WTC11 (cell line): ENCODE measurements around the gene PLIN5. TPM values are rescaled to one million over a fixed set of nuclear protein-coding genes. Genes with fewer than 3 reads are reported as not detected.
A peak's percentile ranks its signal among the peaks of the same experiment; 100 is the strongest.

Experiments used
- ATAC-seq: fragments of 200-7000 bp; cut with Tn5 transposase; 2 replicates; pipeline ENCODE4 v1.10.0; 2021; ENCODE audit warnings: mild to moderate bottlenecking, moderate library complexity
- CTCF ChIA-PET: fragments of 300-600 bp; sonication (Branson Sonifier 250); formaldehyde crosslinking; loops from one replicate; lab custom pipeline; 2021; ENCODE audit warnings: antibody characterized with exemption; lab: Charles Lee
- POLR2A ChIA-PET: fragments of 350-600 bp; sonication (Branson Sonifier 250); formaldehyde crosslinking; loops from one replicate; lab custom pipeline; 2021; ENCODE audit warnings: antibody characterized with exemption; lab: Charles Lee
- DNase-seq: peaks from one replicate; pipeline ENCODE4 v3.0.0; 2021; ENCODE audit warnings: low spot score
- H3K27ac Mint-ChIP-seq: 2 replicates; pipeline ENCODE4 v1.8.0; 2021; ENCODE audit warnings: mixed read lengths
- H3K27me3 Mint-ChIP-seq: 2 replicates; pipeline ENCODE4 v1.8.0; 2021; ENCODE audit warnings: low read depth, mild to moderate bottlenecking, moderate library complexity, mixed read lengths
- H3K36me3 Mint-ChIP-seq: 2 replicates; pipeline ENCODE4 v1.8.0; 2021; ENCODE audit warnings: mixed read lengths
- H3K4me1 Mint-ChIP-seq: 2 replicates; pipeline ENCODE4 v1.8.0; 2022; ENCODE audit warnings: mixed read lengths
- H3K4me3 Mint-ChIP-seq: 2 replicates; pipeline ENCODE4 v1.8.0; 2021; ENCODE audit warnings: mild to moderate bottlenecking, moderate library complexity, mixed read lengths
- H3K9me3 Mint-ChIP-seq: 2 replicates; pipeline ENCODE4 v1.8.0; 2021; ENCODE audit warnings: mixed read lengths
- FOXP1 ChIP-seq: sonication (generic); formaldehyde crosslinking; IDR thresholded peaks from 2 replicates; pipeline ENCODE4 v1.8.0; 2022; ENCODE audit warnings: missing genetic modification reagents, mild to moderate bottlenecking, moderate library complexity, borderline replicate concordance
- OVOL2 ChIP-seq: fragments of 250-450 bp; sonication (Bioruptor Pico); IDR thresholded peaks from 2 replicates; pipeline ENCODE4 v1.9.0; 2021; ENCODE audit warnings: mild to moderate bottlenecking, borderline replicate concordance
- ZNF219 ChIP-seq: sonication (generic); formaldehyde crosslinking; IDR thresholded peaks from 2 replicates; pipeline ENCODE4 v1.8.0; 2023; ENCODE audit warnings: missing genetic modification reagents, mild to moderate bottlenecking, borderline replicate concordance
- total RNA-seq: library from RNA; stranded (reverse); gene quantifications from 3 replicates; pipeline ENCODE4 v1.2.3, GENCODE V29; 2021
- TF ChIP-seq, protein P1 (sequence below): fragments of 250-450 bp; sonication (Bioruptor Pico); IDR thresholded peaks from 2 replicates; pipeline ENCODE4 v1.9.0; 2021; ENCODE audit warnings: mild to moderate bottlenecking
- TF ChIP-seq, protein P2 (sequence below): sonication (generic); formaldehyde crosslinking; IDR thresholded peaks from 2 replicates; pipeline ENCODE4 v1.8.1; 2023; ENCODE audit warnings: mild to moderate bottlenecking, missing genetic modification reagents, moderate library complexity
- TF ChIP-seq, protein P3 (sequence below): fragments of 250-450 bp; sonication (Bioruptor Pico); IDR thresholded peaks from 2 replicates; pipeline ENCODE4 v1.9.0; 2021; ENCODE audit warnings: moderate library complexity, mild to moderate bottlenecking, inconsistent platforms, borderline replicate concordance
- TF ChIP-seq, protein P4 (sequence below): sonication (generic); formaldehyde crosslinking; IDR thresholded peaks from 2 replicates; pipeline ENCODE4 v1.8.1; 2023; ENCODE audit warnings: mild to moderate bottlenecking, missing genetic modification reagents
- TF ChIP-seq, protein P5 (sequence below): fragments of 250-450 bp; sonication (Bioruptor Pico); IDR thresholded peaks from 2 replicates; pipeline ENCODE4 v2.1.2; 2022; ENCODE audit warnings: mild to moderate bottlenecking, moderate library complexity
- TF ChIP-seq, protein P6 (sequence below): fragments of 250-450 bp; sonication (Bioruptor Pico); conservative IDR thresholded peaks from 2 replicates; pipeline ENCODE4 v1.9.0; 2021; ENCODE audit warnings: mild to moderate bottlenecking
- TF ChIP-seq, protein P7 (sequence below): sonication (generic); formaldehyde crosslinking; IDR thresholded peaks from 2 replicates; pipeline ENCODE4 v1.8.0; 2022; ENCODE audit warnings: mild to moderate bottlenecking, missing genetic modification reagents

The PLIN5 gene
- total RNA-seq, 1 experiment from 2014 or later: 3.9 TPM

DNA sequence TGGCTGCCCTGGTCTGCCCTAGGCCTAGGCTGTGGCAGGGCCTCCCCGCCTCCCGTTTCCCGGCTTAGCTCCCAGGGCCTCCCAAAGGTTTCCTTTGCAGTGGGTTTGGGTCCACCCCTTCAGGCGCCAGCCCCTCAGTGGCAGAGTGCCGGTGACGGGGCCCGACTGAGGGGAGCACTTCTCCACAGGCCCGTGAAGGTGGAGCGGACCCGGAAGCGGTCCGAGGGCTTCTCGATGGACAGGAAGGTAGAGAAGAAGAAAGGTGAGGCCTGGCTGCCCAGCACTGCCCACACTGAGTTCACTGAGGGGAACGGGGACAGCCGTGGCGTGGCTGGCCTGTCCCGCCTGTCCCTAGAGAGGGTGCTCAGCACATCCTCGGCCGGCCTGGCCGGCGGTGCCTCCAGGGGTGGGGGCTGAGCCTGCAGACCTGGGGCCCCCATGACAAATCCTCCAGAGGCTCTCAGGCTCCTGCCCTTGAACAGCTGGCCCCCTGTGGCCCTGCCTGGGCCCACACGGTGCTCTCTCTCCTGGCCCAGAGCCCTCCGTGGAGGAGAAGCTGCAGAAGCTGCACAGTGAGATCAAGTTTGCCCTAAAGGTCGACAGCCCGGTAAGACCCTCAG, 37.1 kb downstream of the PLIN5 start:
- Mint-ChIP-seq H3K4me1 (no peaks in the 10 kb centered on the region), H3K27me3 (no peaks in the 10 kb centered on the region), H3K4me3 (no peak overlapping the region), H3K27ac (no peak overlapping the region), H3K36me3 (peaks cover 13% of the 10 kb centered on the region), H3K9me3 (no peaks in the 10 kb centered on the region)
- no peak for ATAC-seq
- TF ChIP-seq, protein P1, sequence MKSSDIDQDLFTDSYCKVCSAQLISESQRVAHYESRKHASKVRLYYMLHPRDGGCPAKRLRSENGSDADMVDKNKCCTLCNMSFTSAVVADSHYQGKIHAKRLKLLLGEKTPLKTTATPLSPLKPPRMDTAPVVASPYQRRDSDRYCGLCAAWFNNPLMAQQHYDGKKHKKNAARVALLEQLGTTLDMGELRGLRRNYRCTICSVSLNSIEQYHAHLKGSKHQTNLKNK (CRISPR knock-in tag): no peak
- TF ChIP-seq, protein P2, sequence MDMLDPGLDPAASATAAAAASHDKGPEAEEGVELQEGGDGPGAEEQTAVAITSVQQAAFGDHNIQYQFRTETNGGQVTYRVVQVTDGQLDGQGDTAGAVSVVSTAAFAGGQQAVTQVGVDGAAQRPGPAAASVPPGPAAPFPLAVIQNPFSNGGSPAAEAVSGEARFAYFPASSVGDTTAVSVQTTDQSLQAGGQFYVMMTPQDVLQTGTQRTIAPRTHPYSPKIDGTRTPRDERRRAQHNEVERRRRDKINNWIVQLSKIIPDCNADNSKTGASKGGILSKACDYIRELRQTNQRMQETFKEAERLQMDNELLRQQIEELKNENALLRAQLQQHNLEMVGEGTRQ (CRISPR knock-in tag): no peak
- TF ChIP-seq, protein P3, sequence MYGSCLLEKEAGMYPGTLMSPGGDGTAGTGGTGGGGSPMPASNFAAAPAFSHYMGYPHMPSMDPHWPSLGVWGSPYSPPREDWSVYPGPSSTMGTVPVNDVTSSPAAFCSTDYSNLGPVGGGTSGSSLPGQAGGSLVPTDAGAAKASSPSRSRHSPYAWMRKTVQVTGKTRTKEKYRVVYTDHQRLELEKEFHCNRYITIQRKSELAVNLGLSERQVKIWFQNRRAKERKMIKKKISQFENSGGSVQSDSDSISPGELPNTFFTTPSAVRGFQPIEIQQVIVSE (CRISPR knock-in tag): no peak
- TF ChIP-seq, protein P4, sequence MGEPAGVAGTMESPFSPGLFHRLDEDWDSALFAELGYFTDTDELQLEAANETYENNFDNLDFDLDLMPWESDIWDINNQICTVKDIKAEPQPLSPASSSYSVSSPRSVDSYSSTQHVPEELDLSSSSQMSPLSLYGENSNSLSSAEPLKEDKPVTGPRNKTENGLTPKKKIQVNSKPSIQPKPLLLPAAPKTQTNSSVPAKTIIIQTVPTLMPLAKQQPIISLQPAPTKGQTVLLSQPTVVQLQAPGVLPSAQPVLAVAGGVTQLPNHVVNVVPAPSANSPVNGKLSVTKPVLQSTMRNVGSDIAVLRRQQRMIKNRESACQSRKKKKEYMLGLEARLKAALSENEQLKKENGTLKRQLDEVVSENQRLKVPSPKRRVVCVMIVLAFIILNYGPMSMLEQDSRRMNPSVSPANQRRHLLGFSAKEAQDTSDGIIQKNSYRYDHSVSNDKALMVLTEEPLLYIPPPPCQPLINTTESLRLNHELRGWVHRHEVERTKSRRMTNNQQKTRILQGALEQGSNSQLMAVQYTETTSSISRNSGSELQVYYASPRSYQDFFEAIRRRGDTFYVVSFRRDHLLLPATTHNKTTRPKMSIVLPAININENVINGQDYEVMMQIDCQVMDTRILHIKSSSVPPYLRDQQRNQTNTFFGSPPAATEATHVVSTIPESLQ (CRISPR knock-in tag): no peak
- no peak for DNase-seq
- CTCF ChIA-PET: interaction anchor here (1.0 to 1.6 kb wide), 3 partner anchors 18 to 231 kb away, joined by 3 to 4 read pairs (median 3); no protein-coding TSS in a partner anchor
- POLR2A ChIA-PET: no interaction called here

DNA sequence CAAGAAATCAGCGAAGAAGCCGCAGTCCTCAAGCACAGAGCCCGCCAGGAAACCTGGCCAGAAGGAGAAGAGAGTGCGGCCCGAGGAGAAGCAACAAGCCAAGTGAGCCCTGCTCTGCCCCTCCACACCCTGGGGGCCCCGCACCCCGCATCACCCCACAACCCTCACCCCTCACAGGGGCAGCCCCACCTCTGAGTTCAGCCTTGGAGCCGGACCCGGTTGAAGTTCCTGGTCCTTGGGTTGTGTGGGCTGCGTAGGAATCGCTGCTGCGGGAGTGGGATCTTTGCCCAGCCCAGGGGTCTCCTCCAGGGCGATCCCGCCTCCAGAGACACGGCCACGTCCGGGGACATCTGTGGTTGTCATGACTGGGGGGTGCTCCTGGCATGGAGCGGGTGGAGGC, 38.7 kb downstream of the PLIN5 start:
- POLR2A ChIA-PET: no interaction called here
- no peak for ATAC-seq

DNA sequence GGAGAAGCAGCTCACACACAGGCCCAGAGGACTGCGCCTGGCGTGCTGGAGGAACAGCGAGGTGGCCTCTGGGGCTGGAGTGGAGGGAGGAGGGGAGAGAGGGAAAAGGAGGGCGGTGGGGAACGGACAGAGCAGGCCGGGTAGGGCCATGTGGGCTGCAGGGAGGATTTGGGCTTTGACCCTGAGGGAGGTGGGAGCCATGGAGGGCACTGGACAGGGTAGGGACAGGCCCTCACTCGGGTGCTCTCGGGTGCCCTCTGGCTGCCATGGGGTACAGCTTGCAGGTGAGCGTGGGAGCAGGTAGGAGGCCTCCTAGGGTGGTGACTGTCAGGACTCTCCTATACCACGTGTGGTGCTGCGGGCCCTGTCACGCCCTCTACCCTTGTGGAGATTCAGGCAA, 39.6 kb downstream of the PLIN5 start:
- ChIA-PET CTCF (interaction anchor here (0.5 to 2.1 kb wide), 3 partner anchors 12 to 46 kb away, joined by 5 to 8 read pairs (median 6); no protein-coding TSS in a partner anchor), POLR2A (interaction anchor here (0.6 kb wide), 1 partner anchor 352 kb away, joined by 3 read pairs; no protein-coding TSS in a partner anchor)
- Mint-ChIP-seq H3K4me3 (no peak overlapping the region), H3K36me3 (peaks cover 9% of the 10 kb centered on the region), H3K4me1 (no peaks in the 10 kb centered on the region), H3K27me3 (no peaks in the 10 kb centered on the region), H3K9me3 (no peaks in the 10 kb centered on the region), H3K27ac (no peak overlapping the region)
- peak; percentile 79 for ATAC-seq
- TF ChIP-seq FOXP1 (CRISPR knock-in tag) (no peak), ZNF219 (CRISPR knock-in tag) (no peak)
- TF ChIP-seq, protein P5, sequence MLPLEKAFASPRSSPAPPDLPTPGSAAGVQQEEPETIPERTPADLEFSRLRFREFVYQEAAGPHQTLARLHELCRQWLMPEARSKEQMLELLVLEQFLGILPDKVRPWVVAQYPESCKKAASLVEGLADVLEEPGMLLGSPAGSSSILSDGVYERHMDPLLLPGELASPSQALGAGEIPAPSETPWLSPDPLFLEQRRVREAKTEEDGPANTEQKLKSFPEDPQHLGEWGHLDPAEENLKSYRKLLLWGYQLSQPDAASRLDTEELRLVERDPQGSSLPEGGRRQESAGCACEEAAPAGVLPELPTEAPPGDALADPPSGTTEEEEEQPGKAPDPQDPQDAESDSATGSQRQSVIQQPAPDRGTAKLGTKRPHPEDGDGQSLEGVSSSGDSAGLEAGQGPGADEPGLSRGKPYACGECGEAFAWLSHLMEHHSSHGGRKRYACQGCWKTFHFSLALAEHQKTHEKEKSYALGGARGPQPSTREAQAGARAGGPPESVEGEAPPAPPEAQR: no peak
- TF ChIP-seq, protein P6, sequence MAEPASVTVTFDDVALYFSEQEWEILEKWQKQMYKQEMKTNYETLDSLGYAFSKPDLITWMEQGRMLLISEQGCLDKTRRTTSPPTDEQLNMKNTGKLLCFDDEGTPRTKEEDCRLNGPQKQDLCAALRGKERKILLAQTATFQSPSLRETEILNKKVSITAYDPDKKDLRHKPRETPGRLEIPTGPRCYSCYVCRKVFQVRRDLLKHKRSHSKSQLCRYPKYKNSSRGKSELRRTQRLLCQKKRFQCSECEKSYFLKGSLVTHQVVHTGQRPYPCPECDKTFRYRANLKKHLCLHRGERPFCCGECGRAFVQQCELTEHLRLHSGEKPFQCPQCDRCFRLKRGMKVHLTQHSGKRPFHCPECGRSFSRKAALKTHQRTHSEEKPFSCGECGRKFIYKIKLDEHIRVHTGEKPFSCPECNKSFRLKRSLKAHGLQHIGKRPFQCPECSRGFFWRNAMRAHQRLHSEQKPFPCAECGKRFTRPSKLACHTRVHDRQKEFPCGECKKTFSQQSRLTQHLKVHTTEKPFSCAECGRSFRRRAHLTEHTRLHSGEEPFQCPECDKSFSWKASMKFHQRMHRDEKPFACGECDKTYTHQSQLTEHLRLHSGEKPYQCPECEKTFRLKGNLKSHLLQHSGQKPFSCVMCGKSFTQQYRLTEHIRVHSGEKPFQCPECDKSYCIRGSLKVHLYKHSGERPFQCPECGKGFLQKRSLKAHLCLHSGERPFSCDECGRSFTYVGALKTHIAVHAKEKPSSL: no peak
- TF ChIP-seq, protein P7, sequence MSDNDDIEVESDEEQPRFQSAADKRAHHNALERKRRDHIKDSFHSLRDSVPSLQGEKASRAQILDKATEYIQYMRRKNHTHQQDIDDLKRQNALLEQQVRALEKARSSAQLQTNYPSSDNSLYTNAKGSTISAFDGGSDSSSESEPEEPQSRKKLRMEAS (CRISPR knock-in tag): no peak
- DNase-seq: peak; percentile 44

More for the DNA sequence above, 38.7 kb downstream of the PLIN5 start:
- Mint-ChIP-seq H3K4me3 (no peak overlapping the region), H3K4me1 (no peaks in the 10 kb centered on the region), H3K9me3 (no peaks in the 10 kb centered on the region), H3K27ac (no peak overlapping the region), H3K27me3 (no peaks in the 10 kb centered on the region), H3K36me3 (peaks cover 11% of the 10 kb centered on the region)
- DNase-seq: no peak
- no peak for TF ChIP-seq OVOL2
- CTCF ChIA-PET: no interaction called here
